ENCODE data around the gene MEIS2.

Gene MEIS2

DNA sequence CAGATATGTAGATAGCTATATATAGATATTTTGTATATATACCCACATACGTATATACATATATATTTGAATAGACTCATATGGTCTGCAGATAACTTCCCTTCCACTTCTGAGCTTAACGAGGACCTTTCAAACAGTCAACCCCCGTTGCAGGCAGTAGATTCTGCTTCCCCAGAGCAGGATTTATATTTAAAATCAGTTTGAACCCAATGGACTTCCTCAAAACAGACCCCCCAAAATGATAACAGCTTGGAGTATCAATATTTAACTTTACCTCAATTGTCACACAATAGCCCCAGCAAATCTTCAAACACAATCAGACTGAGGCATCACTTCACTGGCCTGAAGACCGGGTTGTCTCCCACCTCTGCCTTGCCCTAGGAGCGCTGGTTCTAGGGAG, 218.3 kb downstream of the MEIS2 start:
- H3K4me2 ChIP-seq (ENCODE audit: low read depth, low read length, poor library complexity, severe bottlenecking): no peak overlapping the region
- H2AFZ ChIP-seq (ENCODE audit: low read length): no peak overlapping the region
- no peaks in the 10 kb centered on the region for H3K79me2 ChIP-seq (ENCODE audit: insufficient read depth, low read length)
- H4K20me1 ChIP-seq (ENCODE audit: insufficient read depth, low read length, poor library complexity, severe bottlenecking): no peaks in the 10 kb centered on the region
- no peaks in the 10 kb centered on the region for H3K9me2 ChIP-seq (replicated peaks; ENCODE audit: low read depth, low read length)
- H3K27me3 ChIP-seq (ENCODE audit: insufficient read depth, low read length, poor library complexity, severe bottlenecking): peaks cover 3% of the 10 kb centered on the region
- TF ChIP-seq EZH2phosphoT487 (IDR thresholded peaks at IDR 0.05; ENCODE audit: borderline replicate concordance): no peak
- TF ChIP-seq, protein P1, sequence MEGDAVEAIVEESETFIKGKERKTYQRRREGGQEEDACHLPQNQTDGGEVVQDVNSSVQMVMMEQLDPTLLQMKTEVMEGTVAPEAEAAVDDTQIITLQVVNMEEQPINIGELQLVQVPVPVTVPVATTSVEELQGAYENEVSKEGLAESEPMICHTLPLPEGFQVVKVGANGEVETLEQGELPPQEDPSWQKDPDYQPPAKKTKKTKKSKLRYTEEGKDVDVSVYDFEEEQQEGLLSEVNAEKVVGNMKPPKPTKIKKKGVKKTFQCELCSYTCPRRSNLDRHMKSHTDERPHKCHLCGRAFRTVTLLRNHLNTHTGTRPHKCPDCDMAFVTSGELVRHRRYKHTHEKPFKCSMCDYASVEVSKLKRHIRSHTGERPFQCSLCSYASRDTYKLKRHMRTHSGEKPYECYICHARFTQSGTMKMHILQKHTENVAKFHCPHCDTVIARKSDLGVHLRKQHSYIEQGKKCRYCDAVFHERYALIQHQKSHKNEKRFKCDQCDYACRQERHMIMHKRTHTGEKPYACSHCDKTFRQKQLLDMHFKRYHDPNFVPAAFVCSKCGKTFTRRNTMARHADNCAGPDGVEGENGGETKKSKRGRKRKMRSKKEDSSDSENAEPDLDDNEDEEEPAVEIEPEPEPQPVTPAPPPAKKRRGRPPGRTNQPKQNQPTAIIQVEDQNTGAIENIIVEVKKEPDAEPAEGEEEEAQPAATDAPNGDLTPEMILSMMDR (conservative IDR thresholded peaks at IDR 0.05; ENCODE audit: low read length): no peak
- H3K4me1 ChIP-seq (ENCODE audit: insufficient read depth, low read length, poor library complexity, severe bottlenecking): no peaks in the 10 kb centered on the region
- no peaks in the 10 kb centered on the region for H3K36me3 ChIP-seq (ENCODE audit: insufficient read depth, low read length)
- no peak overlapping the region for H3K4me3 ChIP-seq (ENCODE audit: low read length, poor library complexity, severe bottlenecking)
- H3F3A ChIP-seq (ENCODE audit: low read depth): no peaks in the 10 kb centered on the region
- no peak overlapping the region for H3K9ac ChIP-seq (ENCODE audit: low read depth, low read length, poor library complexity, severe bottlenecking)
- H3K9me3 ChIP-seq (ENCODE audit: insufficient read depth, low read depth, low read length): no peaks in the 10 kb centered on the region

DNA sequence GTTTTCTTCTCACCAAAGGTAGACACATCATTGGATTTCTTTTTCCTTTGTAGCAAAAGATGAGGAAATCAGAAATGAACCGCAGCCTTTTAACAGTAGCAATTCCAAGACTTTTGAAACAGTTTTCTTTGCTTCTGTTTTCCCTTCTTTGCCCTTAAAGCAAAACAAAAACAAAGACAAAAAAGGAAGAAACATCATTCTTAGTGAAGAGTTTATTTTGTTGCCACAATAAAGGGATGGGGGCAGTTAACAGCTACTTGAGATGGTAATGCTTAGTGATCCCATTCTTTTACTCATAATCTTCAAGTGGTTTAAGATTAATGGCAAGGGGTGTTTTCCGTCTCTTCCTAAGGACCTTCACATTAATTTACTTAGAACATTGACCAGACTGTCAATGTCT, 218.8 kb downstream of the MEIS2 start:
- H3K4me1 ChIP-seq (ENCODE audit: insufficient read depth, low read length, poor library complexity, severe bottlenecking): no peaks in the 10 kb centered on the region
- peaks cover 3% of the 10 kb centered on the region for H3K27me3 ChIP-seq (ENCODE audit: insufficient read depth, low read length, poor library complexity, severe bottlenecking)
- no peaks in the 10 kb centered on the region for H4K20me1 ChIP-seq (ENCODE audit: insufficient read depth, low read length, poor library complexity, severe bottlenecking)
- no peak overlapping the region for H2AFZ ChIP-seq (ENCODE audit: low read length)
- no peak for TF ChIP-seq EZH2phosphoT487 (IDR thresholded peaks at IDR 0.05; ENCODE audit: borderline replicate concordance)
- TF ChIP-seq, protein P1 (conservative IDR thresholded peaks at IDR 0.05; ENCODE audit: low read length): no peak
- no peak overlapping the region for H3K4me3 ChIP-seq (ENCODE audit: low read length, poor library complexity, severe bottlenecking)
- H3K4me2 ChIP-seq (ENCODE audit: low read depth, low read length, poor library complexity, severe bottlenecking): no peak overlapping the region
- H3F3A ChIP-seq (ENCODE audit: low read depth): no peaks in the 10 kb centered on the region
- no peaks in the 10 kb centered on the region for H3K9me2 ChIP-seq (replicated peaks; ENCODE audit: low read depth, low read length)
- no peak overlapping the region for H3K9ac ChIP-seq (ENCODE audit: low read depth, low read length, poor library complexity, severe bottlenecking)
- no peaks in the 10 kb centered on the region for H3K36me3 ChIP-seq (ENCODE audit: insufficient read depth, low read length)
- H3K79me2 ChIP-seq (ENCODE audit: insufficient read depth, low read length): no peaks in the 10 kb centered on the region
- H3K9me3 ChIP-seq (ENCODE audit: insufficient read depth, low read depth, low read length): no peaks in the 10 kb centered on the region

DNA sequence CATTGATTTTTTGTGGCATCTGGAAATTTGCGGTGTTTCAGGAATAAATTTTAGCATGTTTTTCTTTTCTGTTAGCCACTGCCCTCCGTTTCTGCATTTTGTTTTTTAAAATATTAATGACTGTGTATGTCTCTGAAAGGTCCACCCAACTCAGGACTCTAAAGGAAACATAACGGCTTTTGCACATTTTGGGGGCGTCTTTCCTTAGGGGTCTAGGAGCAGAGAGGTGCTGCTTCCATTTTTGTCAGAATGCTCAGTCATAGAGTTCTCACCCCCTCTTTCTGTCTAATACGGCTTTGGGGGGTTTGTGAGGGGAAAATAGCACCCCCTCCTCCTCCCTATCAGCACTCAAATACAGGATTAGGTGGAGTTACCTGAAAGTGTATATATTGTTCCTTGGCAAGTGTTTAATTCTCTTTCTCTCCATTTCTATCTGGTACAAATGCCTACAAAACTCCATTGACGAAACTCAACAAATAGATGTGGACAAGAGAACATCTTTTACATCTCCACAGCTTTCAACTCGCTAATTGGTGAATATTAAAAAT, 219.4 kb downstream of the MEIS2 start:
- Histone ChIP-seq H2AFZ (ENCODE audit: low read length) (no peak overlapping the region), H3K27me3 (ENCODE audit: insufficient read depth, low read length, poor library complexity, severe bottlenecking) (peaks cover 3% of the 10 kb centered on the region), H3K79me2 (ENCODE audit: insufficient read depth, low read length) (no peaks in the 10 kb centered on the region), H3K4me2 (ENCODE audit: low read depth, low read length, poor library complexity, severe bottlenecking) (no peak overlapping the region), H3K36me3 (ENCODE audit: insufficient read depth, low read length) (no peaks in the 10 kb centered on the region), H4K20me1 (ENCODE audit: insufficient read depth, low read length, poor library complexity, severe bottlenecking) (no peaks in the 10 kb centered on the region), H3K9me3 (ENCODE audit: insufficient read depth, low read depth, low read length) (no peaks in the 10 kb centered on the region), H3K9me2 (replicated peaks; ENCODE audit: low read depth, low read length) (no peaks in the 10 kb centered on the region), H3F3A (ENCODE audit: low read depth) (no peaks in the 10 kb centered on the region), H3K4me3 (ENCODE audit: low read length, poor library complexity, severe bottlenecking) (no peak overlapping the region), H3K9ac (ENCODE audit: low read depth, low read length, poor library complexity, severe bottlenecking) (no peak overlapping the region), H3K4me1 (ENCODE audit: insufficient read depth, low read length, poor library complexity, severe bottlenecking) (no peaks in the 10 kb centered on the region)
- TF ChIP-seq, protein P1 (conservative IDR thresholded peaks at IDR 0.05; ENCODE audit: low read length): no peak
- TF ChIP-seq EZH2phosphoT487 (IDR thresholded peaks at IDR 0.05; ENCODE audit: borderline replicate concordance): no peak
